D341Med (cell line): ENCODE results near the gene NCR1.
"Not testable (repeated sequence)": the region's sequence is repeated elsewhere in the genome, so short reads cannot be mapped to it uniquely, and the experiment has no call there.

Experiments used
- DNase-seq: peaks from one replicate; pipeline ENCODE4 v3.0.0; 2012; ENCODE audit warnings: low spot score

NCR1 gene, protein sequence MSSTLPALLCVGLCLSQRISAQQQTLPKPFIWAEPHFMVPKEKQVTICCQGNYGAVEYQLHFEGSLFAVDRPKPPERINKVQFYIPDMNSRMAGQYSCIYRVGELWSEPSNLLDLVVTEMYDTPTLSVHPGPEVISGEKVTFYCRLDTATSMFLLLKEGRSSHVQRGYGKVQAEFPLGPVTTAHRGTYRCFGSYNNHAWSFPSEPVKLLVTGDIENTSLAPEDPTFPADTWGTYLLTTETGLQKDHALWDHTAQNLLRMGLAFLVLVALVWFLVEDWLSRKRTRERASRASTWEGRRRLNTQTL

DNA sequence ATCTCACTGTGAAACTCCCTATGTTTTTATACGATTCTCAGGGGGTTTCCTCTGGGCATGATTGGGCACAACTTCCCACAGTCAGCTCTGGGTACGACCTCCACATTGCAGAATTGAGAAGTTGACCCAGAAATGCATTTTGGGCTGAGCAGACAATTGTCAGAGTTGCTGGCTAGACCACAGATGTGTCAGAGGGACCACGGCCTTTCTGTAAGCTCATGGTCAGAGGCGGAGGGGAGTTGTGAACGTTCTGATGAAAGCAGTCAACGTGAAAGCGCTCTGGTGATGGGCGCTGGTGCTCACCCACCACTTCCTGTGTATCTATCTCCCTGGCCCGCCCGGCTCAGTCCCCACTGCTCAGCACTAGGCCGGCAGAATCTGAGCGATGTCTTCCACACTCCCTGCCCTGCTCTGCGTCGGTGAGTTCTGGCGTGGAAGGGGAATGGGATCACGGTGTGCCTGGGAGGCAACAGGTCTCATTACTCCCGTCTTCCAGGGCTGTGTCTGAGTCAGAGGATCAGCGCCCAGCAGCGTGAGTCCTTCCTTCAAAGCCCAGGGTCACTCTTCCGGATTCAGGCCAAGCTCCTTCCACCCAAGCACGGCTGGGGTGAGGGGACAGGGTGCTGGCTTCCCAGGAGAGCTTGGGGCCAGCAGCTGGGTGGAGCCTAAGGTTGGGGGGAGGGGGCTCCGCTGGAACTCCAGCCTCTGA, at the start of gene NCR1:
Gene NCR1 (plus strand): TSS at position 346 of the 709 bp plus-strand sequence. CDS start 40 bp downstream, at position 386.
- no peak for DNase-seq

DNA sequence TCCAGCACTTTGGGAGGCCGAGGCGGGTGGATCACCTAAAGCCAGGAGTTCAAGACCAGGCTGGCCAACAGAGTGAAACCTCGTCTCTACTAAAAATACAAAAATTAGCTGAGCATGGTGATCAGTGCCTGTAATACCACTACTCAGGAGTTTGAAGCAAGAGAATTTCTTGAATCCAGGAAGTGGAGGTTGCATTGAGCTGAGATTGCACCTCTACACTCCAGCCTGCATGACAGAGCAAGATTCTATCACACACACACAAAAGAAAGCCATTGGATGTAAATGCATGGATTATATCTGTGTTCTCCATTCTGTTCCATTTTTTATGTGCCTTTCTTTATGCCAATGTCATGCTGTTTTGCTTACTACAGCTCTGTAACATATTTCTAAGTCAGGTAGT, 47.5 kb upstream of the NCR1 start:
- not testable (repeated sequence) for DNase-seq

DNA sequence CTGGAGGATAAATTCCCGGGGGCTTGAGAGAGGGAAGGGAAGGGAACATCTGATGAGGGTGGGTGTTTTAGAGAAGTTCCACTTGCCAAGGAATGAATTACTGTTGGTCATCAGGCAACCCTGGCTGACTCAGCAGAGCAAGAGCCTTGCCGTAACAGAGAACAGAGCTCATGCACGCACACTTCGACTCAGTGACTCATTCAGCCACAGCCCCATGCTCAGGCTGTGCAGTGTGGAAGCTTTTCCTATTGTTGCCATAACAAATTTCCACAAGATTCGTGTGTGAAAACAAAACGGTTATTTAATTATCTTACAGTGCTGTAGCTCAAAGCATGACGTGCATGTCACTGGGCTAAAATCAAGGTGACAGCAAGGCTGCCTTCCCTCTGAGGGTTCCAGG, 46.5 kb upstream of the NCR1 start:
- DNase-seq: not testable (repeated sequence)

DNA sequence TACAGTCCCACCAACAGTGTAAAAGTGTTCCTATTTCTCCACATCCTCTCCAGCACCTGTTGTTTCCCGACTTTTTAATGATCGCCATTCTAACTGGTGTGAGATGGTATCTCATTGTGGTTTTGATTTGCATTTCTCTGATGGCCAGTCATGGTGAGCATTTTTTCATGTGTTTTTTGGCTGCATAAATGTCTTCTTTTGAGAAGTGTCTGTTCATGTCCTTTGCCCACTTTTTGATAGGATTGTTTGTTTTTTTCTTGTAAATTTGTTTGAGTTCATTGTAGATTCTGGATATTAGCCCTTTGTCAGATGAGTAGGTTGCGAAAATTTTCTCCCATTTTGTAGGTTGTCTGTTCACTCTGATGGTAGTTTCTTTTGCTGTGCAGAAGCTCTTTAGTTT, 42.5 kb upstream of the NCR1 start:
- not testable (repeated sequence) for DNase-seq

DNA sequence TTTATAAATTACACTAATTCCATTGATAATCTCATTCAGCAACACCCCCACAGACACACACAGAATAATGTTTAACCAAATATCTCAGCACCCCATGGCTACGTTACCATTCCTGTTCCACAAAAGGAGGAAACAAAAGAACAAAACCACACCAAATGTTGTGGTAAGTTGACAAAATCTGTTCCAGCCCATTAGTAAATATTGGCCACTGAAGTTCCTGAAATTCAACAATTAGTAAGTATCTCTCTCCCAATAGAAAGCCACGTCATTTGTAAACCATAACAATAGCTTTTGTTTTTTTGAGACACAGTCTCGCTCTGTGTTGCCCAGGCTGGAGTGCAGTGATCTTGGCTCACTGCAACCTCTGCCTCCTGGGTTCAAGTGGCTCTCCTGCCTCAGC, 34.3 kb upstream of the NCR1 start:
- DNase-seq: no peak

DNA sequence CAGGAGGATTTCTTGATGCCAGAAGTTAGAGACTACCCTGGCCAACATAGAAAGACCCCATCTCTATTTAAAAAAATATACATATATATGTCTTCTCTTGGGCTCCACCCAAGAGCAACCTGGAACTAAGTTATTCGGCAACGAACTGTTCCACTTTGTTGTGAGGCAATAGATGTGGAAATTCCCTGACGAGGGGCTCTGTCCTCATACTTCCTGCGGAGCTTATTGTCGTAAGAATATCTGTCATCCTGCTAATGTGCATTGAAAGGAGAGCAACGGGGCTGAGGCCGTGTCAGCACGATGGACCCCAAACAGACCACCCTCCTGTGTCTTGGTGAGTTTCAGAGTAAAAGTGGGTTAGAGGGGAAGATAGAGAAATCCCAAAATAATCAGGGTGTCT, 32.0 kb upstream of the NCR1 start, which contains the start of gene FCAR:
Gene FCAR (plus strand): TSS at position 246 of the 400 bp plus-strand sequence. CDS start 55 bp downstream, at position 301.
- DNase-seq: no peak

DNA sequence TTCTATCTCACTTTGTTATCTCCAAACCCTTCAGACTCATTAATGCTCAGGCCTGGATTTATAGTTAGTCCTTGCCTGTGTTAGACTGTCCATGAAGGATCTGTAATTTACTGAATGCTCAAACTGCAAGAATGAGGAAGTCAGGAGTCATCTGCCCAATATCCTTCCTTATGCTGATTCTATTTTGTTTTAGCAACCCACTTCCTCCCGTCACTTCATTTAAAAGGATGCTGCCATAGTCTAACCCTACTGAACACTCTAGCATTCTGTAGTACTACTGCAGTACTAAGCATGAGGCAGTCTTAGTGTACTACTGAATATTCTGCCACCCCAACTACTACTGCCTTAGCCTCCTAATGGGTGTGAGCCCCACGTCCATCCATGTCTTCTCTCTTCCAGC, 30.4 kb upstream of the NCR1 start:
- no peak for DNase-seq

DNA sequence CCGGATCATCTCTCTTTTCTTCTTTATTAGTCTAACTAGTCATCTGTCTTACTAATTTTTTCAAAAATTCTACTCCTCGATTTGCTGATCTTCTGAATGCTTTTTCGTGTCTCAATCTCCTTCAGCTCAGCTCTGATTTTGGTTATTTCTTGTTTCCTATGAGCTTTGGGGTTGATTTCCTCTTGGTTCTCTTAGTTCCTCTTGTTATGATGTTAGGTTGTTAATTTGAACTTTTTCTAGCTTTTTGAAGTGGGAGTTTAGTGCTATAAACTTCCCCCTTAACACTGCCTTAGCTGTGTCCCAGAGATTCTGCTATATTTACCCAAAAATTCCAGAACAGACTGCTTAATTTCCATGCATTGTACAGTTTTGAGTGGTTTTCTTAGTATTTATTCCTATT, 28.5 kb upstream of the NCR1 start:
- no peak for DNase-seq

DNA sequence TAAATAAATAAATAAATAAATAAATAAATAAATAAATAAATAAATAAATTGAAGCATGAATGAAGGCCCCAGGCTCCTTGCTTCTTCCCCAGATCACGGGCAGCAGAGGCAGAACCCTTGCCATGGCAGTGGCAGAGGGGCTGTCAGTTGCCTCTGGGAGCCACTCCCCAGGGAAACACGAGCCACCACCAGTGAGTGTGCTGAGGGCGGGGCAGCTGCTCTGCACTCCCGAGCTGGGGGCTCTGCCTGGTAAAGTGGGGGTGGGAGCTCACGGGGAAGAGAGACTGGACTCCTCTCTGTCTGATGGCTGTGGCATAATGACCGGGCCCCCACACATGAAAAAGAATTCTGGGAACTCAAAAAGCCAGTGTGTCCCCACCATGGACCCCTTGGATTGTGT, 24.1 kb upstream of the NCR1 start:
- DNase-seq: no peak

DNA sequence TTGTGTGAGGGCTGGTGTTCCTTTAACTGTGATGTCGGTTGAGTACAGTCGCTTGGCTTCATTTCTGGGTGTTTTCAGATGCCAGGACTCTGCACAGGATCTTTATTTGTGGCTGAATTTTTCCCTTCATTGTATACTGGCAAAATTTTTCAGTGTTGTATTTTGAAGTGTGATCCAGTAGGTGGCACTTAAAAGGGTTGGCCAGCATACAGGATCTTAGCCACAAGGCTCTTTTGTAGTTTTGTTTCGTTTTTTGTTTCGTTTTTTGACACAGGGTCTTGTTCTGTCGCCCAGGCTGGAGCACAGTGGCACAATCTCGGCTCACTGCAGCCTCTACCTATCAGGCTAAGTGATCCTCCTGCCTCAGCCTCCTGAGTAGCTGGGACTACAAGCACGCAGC, 23.2 kb upstream of the NCR1 start:
- DNase-seq: no peak

DNA sequence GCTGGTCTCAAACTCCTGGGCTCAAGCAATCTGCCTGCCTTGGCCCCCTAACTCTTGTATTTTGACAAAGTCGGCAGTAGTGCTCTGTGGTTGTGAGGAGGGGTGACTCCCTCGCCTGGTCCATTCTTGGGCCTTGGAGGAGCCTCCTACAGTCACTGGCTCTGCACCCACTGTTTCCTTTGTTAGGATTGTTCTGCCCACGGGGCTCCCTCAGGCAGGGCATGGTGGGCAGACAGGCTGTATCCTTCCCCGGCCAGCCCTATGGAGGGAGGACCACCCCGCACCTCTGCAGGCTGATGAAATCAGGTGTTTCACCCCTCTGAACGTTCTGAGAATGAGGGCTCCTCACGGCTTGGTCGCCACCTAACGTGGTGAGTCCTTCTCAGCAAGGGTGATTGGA, 22.7 kb upstream of the NCR1 start:
- no peak for DNase-seq

DNA sequence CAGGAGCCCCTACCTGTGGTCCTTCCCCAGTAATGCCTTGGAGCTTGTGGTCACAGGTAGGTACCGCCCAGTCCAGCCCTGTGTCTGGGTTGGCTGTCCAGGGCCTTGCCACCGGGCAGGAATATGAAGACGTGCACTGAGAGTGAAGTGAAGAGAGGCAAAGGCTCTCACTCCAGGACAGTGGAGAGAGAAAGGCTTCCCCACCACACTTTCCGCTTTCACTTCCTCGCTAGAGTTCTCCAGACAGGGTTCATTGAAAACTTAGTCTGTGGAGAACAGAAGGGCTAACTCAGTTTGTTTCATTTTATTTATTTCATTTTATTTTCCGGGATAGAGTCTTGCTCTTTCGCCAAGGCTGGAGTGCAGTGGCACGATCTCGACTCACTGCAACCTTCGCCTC, 17.7 kb upstream of the NCR1 start:
- no peak for DNase-seq

DNA sequence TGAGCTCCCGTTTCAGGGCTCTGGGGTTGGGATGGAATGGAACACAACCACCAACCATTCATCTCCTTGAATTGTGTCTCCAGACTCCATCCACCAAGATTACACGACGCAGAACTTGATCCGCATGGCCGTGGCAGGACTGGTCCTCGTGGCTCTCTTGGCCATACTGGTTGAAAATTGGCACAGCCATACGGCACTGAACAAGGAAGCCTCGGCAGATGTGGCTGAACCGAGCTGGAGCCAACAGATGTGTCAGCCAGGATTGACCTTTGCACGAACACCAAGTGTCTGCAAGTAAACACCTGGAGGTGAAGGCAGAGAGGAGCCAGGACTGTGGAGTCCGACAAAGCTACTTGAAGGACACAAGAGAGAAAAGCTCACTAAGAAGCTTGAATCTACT, 16.4 kb upstream of the NCR1 start:
- no peak for DNase-seq

DNA sequence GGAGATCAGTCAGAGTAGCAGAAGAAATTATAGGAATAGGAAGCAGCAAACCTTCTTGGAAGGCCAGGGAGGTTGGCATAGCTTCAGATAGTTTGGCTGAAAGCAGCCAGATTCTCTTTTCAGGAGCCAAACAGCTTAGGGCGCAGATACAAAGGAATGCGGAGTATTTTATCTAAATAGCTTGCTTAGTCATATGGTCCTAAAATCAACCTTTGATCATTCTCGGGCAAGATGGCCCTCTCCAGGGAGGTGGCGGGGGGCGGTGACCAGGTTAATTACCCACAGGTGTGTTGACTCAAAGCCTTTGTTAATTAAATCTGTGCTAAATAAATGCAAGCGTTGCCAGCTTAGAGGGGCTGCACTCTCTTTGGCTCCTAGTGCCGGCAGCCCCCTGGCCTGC, 12.5 kb upstream of the NCR1 start:
- DNase-seq: no peak

DNA sequence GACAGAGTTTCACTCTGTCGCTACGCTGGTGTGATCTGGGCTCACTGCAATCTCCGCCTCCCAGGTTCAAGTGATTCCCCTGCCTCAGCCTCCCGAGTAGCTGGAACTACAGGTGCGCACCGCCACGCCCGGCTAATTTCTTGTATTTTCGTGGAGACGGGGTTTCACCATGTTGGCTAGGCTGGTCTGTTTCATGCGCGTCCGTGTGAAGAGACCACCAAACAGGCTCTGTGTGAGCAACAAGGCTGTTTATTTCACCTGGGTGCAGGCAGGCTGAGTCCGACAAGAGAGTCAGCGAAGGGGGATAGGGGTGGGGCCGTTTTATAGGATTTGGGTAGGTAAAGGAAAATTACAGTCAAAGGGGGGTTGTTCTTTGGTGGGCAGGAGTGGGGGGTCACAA, 11.8 kb upstream of the NCR1 start:
- DNase-seq: not testable (repeated sequence)

DNA sequence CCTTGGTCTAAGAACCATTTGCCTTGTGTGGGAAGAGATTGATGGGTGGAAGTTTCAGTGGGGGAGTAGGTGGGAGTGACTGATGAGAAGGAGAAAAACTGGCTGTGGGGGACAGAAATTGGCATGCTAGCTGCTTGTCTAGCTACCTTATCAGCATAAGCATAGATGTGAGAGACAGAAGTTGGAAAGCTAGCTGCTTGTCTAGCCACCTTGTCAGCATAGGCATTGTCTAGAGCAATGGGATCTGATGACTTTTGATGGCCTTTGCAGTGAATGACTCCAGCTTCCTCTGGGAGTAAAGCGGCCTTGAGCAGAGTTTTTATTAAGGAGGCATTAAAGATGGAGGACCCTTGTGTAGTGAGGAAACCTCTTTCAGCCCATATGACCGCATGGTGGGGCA, 9.9 kb upstream of the NCR1 start:
- no peak for DNase-seq

DNA sequence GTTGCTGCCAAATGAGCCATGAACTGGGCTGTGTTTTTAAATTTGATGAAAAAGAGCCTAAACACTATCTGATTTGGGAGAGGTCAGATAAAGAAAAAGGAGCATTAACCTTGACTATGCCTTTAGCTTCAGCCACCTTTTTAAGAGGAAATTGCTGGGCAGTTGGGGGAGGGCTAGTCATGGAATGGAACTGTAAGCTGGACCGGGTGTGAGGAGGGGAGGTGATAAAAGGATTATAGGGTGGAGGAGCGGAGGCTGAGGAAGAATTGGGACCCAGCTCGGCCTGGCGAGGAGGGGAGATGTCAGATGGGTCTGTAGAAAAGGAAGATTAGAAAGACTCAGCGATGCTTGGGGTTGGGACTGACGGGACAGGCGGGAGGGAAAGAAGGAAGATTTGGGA, 7.3 kb upstream of the NCR1 start:
- not testable (repeated sequence) for DNase-seq

DNA sequence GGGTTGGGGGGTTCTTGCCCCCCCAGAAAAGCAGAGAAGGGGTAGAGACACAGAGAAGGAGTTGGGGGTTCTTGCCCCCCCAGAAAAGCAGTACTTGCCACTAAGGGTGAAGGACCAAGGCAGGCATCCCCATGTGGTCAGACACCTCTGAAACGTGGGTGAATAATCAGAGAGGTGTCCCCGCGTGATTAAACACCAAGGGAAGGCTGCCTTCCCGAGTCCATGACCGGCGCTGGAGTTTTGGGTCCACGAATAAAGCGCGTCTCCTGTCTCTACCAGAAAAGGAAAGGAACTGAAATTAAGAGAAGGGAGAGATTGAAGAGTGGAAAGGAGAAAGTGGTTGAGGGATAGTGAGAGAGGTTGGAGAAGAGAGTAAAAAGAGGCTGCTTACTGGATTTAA, 6.3 kb upstream of the NCR1 start:
- DNase-seq: not testable (repeated sequence)

DNA sequence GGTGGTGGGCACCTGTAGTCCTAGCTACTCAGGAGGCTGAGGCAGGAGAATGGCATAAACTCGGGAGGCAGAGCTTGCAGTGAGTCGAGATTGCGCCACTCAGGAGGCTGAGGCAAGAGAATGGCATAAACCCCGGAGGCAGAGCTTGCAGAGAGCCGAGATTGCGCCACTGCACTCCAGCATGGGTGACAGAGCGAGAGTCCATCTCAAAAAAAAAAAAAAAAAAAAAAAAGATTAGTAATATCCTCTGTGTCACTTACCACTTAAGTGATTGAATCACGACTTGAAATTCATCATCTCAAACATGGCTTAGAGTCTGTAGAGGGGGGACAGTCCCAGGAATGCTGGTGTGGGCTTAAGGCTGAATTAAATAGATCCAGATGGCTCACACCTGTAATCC, 4.8 kb upstream of the NCR1 start:
- DNase-seq: not testable (repeated sequence)

DNA sequence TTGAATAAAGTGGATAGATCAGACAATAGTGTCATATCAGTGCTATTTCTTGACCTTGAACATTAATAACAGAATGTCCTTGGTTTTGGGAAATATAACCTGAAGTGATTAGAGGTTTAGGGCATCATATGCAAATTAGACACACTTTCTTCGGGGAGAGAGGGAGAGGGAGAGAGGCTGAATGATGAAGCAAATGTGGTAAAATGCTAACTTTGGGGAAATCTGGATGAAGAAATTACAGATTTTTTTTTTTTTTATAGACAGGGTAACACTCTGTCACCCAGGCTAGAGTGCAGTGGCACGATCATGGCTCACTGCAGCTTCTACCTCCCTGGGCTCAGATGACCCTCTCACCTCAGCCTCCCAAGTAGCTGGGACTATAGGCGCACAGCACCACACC, 3.9 kb upstream of the NCR1 start:
- DNase-seq: no peak

DNA sequence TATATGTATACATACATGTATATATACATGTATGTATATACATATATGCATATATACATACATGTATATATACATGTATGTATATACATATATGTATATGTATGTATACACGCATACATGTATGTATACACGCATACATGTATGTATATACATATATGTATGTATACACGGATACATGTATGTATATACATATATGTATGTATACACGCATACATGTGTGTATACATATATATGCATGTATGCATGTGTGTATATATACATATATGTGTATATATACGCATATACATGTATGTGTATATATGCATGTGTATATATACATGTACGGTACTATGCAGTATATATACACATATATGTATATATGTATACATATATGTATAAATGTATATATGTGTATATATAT, 2.6 kb upstream of the NCR1 start:
- DNase-seq: no peak

DNA sequence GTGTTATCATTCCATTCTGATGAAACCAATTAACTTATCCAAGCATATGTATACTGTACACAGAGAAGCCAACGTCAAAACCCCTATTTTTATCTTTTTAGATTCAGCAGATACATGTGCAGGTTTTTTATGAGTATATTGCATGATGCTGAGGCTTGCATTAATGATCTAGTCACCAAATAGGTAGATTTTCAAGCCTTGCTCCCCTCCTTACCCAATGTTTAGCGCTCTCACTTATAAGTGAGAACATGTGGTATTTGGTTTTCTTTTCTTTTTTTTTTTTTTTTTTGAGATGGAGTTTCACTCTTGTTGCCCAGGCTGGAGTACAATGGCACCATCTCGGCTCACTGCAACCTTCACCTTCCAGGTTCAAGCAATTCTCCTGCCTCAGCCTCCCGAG, 1.7 kb upstream of the NCR1 start:
- not testable (repeated sequence) for DNase-seq

DNA sequence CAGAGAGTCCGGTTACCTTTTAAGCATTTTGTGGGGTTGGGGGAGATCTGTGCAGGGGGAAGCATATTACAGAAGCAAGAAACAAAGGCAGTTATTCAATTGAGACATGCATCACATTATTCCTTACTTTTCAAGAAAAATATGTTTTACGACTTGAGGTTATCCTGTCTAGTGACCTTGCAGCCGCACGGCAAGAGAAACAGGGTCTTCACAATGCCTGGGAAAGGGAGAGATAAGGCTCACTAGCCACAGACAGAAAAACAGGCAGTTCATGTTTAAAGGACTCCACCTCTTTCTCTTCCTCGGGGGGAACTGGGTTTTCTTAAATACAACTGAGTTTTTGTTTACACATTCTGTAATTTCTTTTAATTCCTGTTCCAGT, 536 bp upstream of the NCR1 start:
- no peak for DNase-seq

DNA sequence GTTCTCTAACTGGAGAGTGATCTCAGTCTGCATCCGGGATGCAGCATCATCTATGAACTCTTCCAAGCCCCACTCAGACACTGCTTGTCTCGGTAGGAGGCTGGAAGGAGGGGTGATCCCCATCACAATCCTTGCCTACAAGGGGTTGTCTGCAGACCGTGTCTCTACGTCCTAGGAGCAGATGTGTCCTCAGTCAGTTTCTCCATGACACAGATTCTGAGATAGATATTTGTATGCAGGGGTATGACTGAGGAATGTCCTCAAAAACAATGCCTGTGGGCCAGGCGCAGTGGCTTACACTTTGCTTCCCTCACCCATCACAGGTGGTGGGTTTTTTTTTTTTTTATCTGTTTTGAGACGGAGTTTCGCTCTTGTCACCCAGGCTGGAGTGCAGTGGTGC, 871 bp downstream of the NCR1 start:
- no peak for DNase-seq
